Activated T-cell treated with anti-CD3 and anti-CD28 coated beads, Interleukin-2, amount 50 U/mL, for 1 hour (primary cell): ENCODE data around the gene NPB.

ENCODE experiments used
- DNase-seq: peaks from one replicate; pipeline ENCODE4 v3.0.0-alpha.2; 2020

NPB gene

DNA sequence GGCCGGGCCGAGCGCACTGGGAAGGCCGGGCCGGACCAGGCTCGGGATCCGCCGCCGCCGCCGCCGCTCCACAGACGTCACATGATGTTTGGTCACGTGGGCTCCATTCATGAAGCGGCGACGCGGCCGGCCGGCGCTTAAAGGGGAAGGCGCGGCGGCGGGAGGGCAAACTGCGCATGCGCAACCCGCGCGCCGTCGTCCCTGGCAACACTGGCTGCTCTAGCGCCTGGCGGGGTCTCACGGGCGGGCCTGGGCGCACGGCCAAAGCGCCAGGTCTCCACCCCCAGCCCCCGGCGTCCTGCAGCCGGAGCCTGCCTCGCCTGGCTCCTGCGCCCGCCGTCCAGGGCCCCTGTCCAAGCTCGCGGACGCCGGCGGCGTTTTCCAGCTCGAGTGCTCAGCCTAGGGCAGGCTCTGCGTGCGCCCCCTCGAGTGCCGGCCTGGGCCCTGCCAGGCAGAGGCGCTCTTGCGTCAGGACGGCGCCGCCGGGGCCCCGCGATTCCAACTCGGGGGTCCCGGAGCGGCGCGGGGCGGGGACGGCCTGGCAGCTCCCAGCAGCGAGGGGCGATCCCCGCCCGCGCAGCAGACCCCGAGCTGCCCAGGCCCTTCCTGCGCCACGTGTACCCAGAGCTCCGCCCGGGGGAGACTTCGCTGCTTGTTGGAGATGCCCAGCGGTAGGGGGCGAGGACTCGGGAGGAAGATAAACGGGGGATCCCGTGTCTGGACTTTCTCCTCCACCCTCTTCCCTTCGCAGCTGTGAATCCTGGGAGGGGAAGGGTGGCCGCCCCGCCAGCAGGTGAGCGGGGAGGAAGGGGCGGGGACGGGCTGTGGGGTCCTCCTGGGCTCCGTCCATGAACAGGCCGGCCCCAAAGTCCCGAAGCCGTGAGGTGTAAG lies 25.9 kb downstream of the NPB start, which contains the start of gene MAFG:
MAFG (minus strand) TSS at position 83 of the 891 bp plus-strand sequence. CDS start 4,550 bp downstream, outside the sequence.
- peak; percentile 90 for DNase-seq

- no peak for DNase-seq
Measured at GRCh38 chr17:81928544-81929252, 26.7 kb downstream of the NPB start.

DNA sequence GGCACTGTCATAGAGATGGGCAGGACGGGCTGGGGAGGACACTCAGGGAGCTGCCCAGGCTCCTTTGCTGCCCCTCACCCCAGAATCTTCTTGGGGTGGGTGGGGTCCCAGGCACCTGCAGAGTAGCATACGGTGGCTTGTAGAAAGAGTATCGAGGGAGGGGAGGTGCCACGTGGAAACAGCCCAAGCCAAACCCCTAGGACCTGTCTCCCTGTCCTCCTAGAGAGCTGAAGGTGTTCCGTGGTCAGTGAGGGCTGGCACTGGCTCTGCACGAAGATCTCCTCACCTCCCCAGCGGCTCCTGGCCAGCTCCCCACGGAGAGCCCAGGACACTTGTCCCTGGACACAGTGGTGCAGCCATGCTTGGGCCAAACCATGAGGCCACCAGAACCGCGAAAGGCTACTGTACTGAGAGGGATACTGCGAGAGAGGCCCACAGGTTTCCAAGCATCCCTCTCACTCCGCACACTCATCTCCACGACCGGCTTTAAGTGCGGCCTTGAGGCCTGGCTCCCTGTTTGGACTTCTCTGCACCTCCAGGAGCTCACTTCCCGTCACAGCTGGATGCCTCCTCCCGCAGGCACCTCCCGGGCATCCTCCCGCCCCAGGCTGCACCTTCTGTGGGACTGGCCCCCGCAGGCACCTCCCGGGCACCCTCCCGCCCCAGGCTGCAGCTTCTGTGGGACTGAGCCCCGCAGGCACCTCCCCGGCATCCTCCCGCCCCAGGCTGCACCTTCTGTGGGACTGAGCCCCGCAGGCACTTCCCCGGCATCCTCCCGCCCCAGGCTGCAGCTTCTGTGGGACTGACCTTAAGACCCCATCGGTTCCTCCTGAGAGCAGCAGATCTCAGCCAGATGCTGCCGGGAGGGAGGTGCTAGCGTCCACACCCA lies 27.5 kb downstream of the NPB start:
- DNase-seq = no peak

GRCh38 chr17:81930142-81931125 lies 28.4 kb downstream of the NPB start:
- no peak for DNase-seq

- no peak for DNase-seq
Measured at GRCh38 chr17:81931189-81931556, 29.1 kb downstream of the NPB start.

DNA sequence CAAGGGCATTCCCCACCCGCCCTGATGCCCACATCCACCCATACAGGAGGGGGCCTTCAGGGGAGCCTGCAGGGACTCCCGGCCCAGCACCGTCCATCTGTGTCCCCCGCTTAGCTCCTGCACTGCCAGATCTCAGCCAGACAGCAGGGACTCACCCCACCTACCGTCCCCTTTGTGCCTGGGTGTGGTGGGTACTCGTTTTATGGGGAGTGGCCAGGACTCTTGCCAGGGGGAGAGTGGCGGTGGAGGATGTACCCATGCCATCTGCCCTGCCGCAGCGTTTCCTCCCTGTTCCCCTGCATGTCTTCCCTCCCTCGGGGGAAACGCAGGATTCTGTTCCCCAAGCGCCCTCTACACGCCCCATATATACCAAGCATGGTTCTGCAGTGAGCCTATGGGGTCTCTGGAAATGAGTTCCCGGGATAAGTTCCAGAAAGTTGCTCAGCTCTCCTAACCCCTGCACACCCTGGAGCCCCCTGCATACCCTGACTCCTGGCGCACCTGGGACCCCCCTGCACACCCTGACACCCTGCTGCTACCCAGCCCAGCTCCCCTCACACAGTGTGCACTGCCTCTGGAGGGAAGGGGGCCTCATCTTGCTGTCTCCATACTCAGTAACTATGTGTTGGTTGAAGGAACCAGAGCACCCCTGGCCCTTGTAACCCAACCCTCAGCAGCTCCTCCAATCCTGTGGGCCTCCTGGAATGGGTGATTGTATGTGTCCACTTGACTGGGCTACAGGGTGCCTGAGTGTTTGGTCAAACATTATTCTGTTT lies 29.7 kb downstream of the NPB start:
- DNase-seq = no peak

- DNase-seq = no peak
Measured at GRCh38 chr17:81932333-81932983, 30.4 kb downstream of the NPB start.

DNA sequence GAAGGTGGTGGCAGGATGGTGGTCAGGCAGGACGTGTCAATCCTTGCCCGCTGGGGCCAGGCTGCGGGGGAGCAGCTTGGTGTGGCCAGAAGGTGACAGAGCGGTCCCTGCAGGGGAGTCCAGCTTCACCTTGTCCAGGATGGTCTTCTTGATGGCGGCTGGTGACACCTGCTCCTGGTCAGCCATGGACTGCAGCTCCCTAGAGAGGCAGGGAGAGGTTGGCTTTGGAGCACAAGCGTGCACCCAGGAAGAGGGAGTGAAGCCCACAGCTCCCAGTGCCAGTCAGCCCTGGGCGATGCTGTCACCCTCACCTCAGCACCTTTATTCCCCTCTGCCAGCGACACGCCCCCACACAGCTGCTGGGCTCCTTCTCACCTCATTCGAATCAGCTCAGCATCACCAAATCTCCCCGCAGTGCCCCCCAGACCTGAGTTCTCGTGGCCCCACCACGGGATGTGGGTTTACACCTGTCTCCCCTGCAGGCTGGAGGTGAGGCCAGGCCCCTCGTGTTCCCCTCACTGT lies 31.2 kb downstream of the NPB start:
- peak; percentile 16 for DNase-seq

- no peak for DNase-seq
Measured at GRCh38 chr17:81934098-81934757, 32.2 kb downstream of the NPB start.

DNA sequence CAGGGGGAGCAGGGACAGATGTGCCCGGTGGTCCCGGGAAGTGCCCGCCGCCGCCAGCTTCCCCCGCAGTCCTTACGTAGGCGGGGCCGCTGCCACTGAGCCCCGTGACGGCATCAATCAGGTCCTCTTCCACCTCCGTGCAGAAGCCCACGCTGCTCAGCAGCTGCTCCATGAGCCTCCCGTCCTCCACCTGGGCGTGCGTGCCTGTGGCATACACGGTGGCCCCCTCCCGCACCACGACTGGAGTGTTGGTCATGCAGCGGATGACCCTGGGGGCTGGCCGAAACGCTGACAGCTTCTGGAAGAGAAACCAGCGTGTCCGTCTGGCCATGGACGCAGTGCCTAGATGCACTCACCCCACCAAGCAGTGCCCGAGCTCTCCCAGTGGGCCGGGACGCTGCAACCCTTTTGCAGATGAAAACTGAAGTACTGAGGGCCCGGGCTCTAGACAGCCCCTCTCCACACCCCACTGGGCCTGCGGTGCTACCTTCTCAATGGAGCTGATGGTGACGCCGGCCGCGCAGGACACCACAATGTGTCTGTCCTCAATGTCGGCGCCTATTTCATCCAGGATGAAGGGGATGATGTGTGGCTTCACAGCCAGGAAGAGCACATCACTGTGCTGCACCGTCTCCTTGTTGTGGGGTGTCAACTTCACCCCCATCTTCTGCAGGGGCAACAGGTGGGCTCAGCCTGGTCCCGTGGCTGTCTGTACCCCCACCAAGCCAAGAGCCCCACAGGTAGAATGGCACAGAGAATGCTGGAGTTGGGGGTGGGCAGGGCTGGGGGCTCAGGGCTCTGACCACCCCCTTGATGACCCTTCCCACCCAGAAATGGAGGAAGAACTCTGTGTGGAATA lies 33.0 kb downstream of the NPB start:
- no peak for DNase-seq

DNA sequence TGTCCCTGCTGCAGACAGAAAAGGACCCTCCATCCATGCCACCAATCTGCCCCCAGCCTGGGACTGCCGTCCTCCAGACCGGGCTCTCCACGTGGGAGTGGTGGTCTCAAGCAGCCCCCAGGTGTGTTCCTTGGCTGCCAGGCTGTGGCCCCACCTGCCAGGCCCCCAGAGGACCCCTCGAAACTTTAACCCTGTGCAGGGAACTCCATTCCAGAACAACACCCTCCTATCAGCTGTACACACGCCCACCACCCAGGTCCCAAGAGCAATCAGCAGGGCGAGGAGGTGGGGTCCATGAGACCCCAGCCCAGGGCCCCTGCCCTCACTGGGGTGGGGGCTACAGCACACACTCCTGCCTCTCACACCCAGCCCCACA lies 33.7 kb downstream of the NPB start:
- DNase-seq = no peak

GRCh38 chr17:81939218-81939617 lies 37.2 kb downstream of the NPB start:
- DNase-seq = no peak

GRCh38 chr17:81939881-81940385 lies 37.9 kb downstream of the NPB start:
- no peak for DNase-seq

GRCh38 chr17:81940538-81941483 lies 38.8 kb downstream of the NPB start:
- no peak for DNase-seq

DNA sequence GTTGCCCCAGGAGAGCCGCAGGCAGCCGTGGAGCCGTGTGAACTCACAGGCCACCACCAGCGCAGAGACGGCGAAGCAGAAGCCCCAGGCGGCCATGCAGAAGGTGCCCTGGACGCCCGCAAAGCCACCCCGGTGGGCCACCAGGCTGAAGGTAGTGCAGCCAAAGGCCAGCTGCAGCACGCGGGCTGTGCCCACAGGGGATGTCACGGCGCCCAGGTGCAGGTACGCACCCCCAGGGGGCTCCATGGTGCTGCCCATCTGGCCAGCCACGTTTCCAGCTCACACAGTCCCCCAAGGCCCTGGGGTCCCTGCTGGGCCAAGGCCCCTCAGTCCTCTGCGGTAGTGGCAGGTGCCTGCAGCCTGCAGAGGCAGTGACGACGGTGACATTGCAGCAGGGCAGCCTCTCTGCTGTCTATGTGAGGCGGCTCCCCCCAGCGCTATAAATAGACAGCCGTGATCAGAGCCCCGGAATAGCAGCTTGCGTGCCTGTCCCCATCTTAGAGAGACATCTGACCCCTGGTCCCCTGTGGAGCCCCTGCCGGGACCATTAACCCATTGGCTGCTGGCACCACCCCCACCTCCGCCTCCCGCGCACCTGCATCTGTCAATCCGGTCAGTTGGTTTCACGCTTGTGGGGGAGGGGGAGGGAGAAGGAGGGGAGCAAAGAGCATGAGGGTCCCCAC lies 39.6 kb downstream of the NPB start:
- peak; percentile 16 for DNase-seq

DNA sequence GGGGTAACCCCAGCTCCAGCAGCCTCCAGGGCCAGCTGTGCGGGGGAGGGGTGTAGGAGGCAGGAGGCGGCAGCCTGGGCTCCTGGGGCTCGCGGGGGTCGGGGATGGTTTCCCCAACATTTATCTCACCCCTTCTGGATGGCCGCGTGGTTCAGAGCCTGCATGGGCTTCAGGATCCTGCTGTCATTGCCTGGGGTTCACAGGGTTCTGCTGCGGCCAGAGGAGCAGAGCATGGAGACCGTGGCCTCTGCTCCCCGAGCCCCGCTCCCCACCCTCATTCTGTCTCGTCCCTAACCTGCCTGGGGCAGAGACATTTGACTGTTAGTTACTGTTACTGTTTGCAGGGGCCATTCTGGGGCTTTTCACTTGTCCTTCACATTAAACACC lies 40.1 kb downstream of the NPB start:
- DNase-seq = no peak

DNA sequence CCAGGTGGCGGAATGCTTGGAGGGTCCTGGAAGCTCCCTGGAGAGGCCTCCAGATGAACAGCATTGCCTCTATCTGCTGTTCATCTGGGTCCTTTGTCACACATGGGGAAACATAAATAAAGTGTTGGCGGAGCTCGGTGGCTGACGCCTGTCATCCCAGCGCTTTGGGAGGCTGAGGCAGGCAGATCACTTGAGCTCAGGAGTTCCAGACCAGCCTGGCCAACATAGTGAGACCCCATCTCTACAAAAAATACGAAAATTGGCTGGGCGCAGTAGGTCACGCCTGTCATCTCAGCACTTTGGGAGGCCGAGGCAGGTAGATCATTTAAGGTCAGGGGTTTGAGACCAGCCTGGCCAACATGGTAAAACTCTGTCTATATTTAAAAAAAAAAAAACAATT lies 42.8 kb downstream of the NPB start:
- no peak for DNase-seq
